HG03045 (cell line): ENCODE data around the gene EMC9.

Source experiments
- ATAC-seq: cut with Tn5 transposase; IDR thresholded peaks from one replicate; pipeline ENCODE4 v1.9.1; 2021; ENCODE audit warnings: mild to moderate bottlenecking, moderate library complexity; ENCODE audit not compliant: unreplicated experiment

EMC9 gene

GRCh38 chr14:24141097-24141880, at the start of gene EMC9:
Gene EMC9 (minus strand): TSS chr14:24141591. CDS start chr14:24141304, 287 bp downstream.
- peak; percentile 86 for ATAC-seq

- ATAC-seq: no peak
Measured at GRCh38 chr14:24190416-24190815, 49.0 kb upstream of the EMC9 start.

- no peak for ATAC-seq
Measured at GRCh38 chr14:24189460-24189859, 48.1 kb upstream of the EMC9 start.

- no peak for ATAC-seq
Measured at GRCh38 chr14:24189059-24189375, 47.6 kb upstream of the EMC9 start.

GRCh38 chr14:24188251-24189058, 47.1 kb upstream of the EMC9 start, which contains the start of gene IPO4:
Gene IPO4 (minus strand): TSS chr14:24188816. CDS start chr14:24188787, 29 bp downstream.
- ATAC-seq: peak; percentile 83

- ATAC-seq: no peak
Measured at GRCh38 chr14:24187539-24187915, 46.1 kb upstream of the EMC9 start.

- no peak for ATAC-seq
Measured at GRCh38 chr14:24186831-24187538, 45.6 kb upstream of the EMC9 start.

- no peak for ATAC-seq
Measured at GRCh38 chr14:24185741-24186140, 44.4 kb upstream of the EMC9 start.

- ATAC-seq: no peak
Measured at GRCh38 chr14:24185026-24185425, 43.6 kb upstream of the EMC9 start.

GRCh38 chr14:24184104-24184970, 42.9 kb upstream of the EMC9 start:
- ATAC-seq: no peak

GRCh38 chr14:24183014-24183481, 41.7 kb upstream of the EMC9 start:
- ATAC-seq: no peak

- no peak for ATAC-seq
Measured at GRCh38 chr14:24182110-24182882, 40.9 kb upstream of the EMC9 start.

- no peak for ATAC-seq
Measured at GRCh38 chr14:24181371-24182077, 40.1 kb upstream of the EMC9 start.

GRCh38 chr14:24179961-24180796, 38.8 kb upstream of the EMC9 start:
- no peak for ATAC-seq

- ATAC-seq: no peak
Measured at GRCh38 chr14:24179294-24179960, 38.0 kb upstream of the EMC9 start.

- no peak for ATAC-seq
Measured at GRCh38 chr14:24178399-24179178, 37.2 kb upstream of the EMC9 start.

GRCh38 chr14:24177891-24178290, 36.5 kb upstream of the EMC9 start:
- no peak for ATAC-seq
